Measurements from ENCODE around the gene CHMP6.
A peak's percentile ranks its signal among the peaks of the same experiment; 100 is the strongest.

The CHMP6 gene

DNA sequence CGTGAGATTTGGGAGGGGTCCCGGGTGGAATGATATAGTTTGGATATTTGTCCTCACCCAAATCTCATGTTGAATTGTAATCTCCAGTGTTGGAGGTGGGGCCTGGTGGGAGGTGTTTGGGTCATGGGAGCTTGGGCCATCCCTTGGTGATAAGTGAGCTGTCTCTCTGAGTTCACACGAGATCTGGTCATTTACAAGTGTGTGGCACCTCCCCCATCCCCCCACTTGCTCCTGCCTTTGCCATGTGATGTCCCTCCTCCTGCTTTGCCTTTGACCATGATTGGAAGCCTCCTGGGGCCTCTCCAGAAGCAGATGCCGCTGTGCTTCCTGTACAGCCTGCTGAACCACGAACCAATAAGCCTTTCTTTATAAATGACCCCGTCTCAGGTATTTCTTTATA lies 22.0 kb downstream of the CHMP6 start:
- TF ChIP-seq, protein P1, sequence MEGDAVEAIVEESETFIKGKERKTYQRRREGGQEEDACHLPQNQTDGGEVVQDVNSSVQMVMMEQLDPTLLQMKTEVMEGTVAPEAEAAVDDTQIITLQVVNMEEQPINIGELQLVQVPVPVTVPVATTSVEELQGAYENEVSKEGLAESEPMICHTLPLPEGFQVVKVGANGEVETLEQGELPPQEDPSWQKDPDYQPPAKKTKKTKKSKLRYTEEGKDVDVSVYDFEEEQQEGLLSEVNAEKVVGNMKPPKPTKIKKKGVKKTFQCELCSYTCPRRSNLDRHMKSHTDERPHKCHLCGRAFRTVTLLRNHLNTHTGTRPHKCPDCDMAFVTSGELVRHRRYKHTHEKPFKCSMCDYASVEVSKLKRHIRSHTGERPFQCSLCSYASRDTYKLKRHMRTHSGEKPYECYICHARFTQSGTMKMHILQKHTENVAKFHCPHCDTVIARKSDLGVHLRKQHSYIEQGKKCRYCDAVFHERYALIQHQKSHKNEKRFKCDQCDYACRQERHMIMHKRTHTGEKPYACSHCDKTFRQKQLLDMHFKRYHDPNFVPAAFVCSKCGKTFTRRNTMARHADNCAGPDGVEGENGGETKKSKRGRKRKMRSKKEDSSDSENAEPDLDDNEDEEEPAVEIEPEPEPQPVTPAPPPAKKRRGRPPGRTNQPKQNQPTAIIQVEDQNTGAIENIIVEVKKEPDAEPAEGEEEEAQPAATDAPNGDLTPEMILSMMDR (conservative IDR thresholded peaks at IDR 0.05) = no peak
- no peak for TF ChIP-seq ZFX (IDR thresholded peaks at IDR 0.05)
- H3K27ac ChIP-seq = no peak overlapping the region

DNA sequence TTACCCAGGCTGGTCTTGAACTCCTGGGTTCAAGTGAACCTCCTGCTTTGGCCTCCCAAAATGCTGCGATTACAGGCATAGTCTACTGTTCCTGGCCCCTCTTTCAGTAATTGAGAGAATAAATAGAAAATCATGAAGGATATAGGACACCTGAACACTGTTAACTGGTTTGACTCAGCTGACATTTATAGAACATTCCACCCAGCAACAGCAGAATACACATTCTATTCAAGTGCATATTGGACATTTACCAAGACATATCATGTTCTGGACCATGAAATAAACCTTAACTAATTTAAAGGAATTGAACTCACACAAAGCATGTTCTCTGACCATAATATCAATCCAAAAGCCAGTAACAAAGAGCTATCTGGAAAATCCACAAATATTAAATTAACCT lies 23.5 kb downstream of the CHMP6 start:
- no peak for TF ChIP-seq ZFX (IDR thresholded peaks at IDR 0.05)
- TF ChIP-seq, protein P1 (conservative IDR thresholded peaks at IDR 0.05) = no peak
- no peak overlapping the region for H3K27ac ChIP-seq

DNA sequence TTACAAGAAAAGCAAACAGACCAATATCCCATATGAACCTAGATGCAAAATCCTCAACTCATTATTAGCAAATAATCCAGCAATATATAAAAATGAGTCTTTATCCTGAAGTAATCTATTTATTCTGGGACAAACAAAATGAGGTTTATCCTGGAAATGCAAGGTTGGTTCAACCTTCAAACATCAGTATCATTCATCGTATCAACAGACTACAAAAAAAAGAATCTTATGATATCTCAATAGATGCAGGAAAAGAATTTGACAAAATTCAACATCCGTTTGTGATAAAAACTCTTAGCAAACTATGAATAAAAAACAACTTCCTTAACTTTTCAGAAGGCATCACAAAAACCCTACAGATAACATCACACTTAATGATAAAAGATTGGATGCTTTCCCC lies 24.9 kb downstream of the CHMP6 start:
- H3K27ac ChIP-seq = no peak overlapping the region
- TF ChIP-seq, protein P1 (conservative IDR thresholded peaks at IDR 0.05) = no peak

DNA sequence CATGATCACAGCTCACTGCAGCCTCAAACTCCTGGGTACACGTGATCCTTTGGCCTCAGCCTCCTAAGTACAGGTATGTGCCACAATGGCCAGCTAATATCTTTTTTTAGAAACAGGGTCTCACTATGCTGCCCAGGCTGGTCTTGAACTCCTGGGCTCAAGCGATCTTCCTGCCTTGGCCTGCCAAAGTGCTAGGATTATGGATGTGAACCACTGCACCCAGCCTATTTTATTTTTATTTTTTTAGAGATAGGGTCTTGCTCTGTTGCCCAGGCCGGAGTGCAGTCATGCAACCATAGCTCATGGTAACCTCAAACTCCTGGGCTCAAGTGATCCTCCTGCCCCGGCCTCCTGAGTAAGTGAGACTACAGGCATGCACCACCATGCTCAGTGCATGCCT lies 25.7 kb downstream of the CHMP6 start:
- H3K27ac ChIP-seq = peak overlapping the region; percentile 57

DNA sequence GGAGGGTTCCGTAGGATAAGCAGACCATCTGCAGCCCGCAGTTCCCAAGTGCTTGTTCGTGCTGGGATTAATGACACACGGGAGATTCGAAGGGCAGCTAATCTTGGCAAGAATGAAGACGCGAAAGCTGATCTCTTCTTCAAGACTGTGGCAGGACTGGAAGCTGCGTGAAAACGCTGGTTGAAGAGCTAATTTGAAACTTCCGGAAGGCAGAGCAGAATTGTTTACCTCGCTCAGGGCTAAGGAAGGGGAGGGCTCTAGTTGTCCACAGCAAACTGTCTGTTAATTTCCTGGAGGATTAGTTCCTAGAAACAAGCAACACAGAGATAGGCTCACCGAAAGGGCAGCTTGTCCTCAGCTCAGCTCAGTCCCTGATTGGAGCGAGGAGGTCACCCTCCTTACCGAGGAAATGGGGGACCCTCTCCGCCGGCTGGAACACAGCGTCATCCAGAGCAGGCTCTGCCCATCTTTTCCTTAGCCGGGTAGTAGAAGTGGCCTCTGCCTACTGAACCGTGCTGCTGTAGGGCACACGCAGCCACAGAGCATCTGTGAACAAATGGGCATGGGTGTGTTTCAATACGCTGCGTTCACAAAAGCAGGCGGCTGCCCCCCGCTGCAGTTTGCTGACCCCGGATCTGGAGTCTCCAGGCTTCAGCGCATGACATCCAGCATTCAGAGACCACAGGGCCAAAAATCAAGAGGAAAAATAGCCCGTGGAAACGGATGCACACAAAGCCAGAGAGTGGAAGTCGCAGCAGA lies 26.6 kb downstream of the CHMP6 start:
- H3K27ac ChIP-seq = peak overlapping the region; percentile 57

DNA sequence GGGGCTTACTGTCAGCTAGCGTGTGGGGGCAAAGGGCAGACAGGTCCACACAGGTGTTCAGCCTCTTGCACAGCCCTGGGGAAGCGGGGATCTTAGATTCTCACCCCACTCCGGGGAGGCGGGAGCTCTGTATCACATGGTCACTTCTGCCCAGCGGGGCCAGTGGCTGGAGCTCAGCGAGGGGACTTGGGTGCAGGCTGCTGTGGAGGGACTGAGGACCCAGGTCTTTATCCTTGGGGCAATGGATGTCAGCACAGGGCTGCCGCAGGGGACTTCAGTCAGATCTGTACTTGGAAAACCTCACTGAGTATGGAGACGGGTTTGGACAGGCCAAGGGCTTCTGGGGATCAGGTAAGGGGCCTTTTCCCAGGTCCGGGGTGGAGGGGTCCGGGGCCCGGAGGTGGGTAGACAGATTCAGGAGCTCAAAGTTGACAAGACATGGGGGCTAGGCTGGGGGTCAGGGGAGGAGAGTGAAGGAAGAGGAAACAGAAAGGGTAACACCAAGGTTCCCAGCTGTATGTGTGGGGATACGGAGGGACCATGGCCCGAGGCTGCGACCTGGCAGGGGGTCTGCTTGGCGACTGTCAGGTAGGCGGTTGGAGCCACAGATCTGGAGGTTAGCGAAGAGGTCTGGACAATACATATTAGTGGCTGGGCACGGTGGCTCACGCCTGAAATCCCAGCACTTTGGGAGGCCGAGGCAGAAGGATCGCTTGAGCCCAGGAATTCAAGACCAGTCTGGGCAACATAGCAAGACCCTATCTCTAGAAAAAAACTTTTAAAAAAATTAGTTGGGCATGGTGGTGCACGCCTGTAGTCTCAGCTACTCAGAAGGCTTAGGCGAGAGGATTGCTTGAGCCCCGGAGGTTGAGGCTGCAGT lies 28.2 kb downstream of the CHMP6 start:
- no peak overlapping the region for H3K27ac ChIP-seq
- TF ChIP-seq, protein P1 (conservative IDR thresholded peaks at IDR 0.05) = no peak
- TF ChIP-seq ZFX (IDR thresholded peaks at IDR 0.05) = no peak

More for the DNA sequence above, 26.6 kb downstream of the CHMP6 start:
- no peak for TF ChIP-seq ZFX (IDR thresholded peaks at IDR 0.05)
- TF ChIP-seq, protein P1 (conservative IDR thresholded peaks at IDR 0.05) = no peak

DNA sequence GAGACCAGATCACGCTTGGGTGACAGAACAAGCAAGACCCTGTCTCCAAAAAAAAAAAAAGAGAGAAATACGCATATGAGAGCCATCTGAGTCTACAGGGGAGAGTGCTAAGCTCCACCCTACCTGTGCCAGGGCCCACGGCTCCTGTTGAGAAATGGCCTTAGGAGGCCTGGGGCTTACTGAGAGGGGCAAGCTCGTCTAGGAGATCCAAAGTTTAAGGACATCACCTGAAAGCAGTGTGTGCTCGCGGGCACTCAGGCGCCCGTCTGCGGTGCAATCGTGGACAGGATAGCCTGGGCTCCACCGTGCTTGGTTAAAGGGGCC lies 28.8 kb downstream of the CHMP6 start:
- TF ChIP-seq ZFX (IDR thresholded peaks at IDR 0.05) = no peak
- TF ChIP-seq, protein P1 (conservative IDR thresholded peaks at IDR 0.05) = no peak

More for the DNA sequence above, 28.8 kb downstream of the CHMP6 start:
- no peak overlapping the region for H3K27ac ChIP-seq
